Right lung (tissue), 10 donors: ENCODE results near the gene GPS2. TPM values are rescaled to one million over a fixed set of nuclear protein-coding genes. Genes with fewer than 3 reads are reported as not detected.
A peak's percentile ranks its signal among the peaks of the same experiment; 100 is the strongest.

Experiments used
- DNase-seq, 2 donors: peaks; one replicate each; pipeline ENCODE4 v3.0.0-alpha.2; 2013
- long read RNA-seq, 8 donors: transcript quantifications; one replicate each; lab custom pipeline, GENCODE V29; 2026
- polyA plus RNA-seq, 5 donors: library from polyadenylated mRNA; unstranded; fragments of 120-200 nt; gene quantifications; one replicate each; pipeline versions ENCODE4 v1.2.1 to v1.2.3, GENCODE V29; 2013; ENCODE audit warnings: inconsistent platforms in 1 of 5, low replicate concordance in 1 of 5; ENCODE audit not compliant: insufficient read length in 5 of 5, insufficient read depth in 1 of 5

The GPS2 gene, protein sequence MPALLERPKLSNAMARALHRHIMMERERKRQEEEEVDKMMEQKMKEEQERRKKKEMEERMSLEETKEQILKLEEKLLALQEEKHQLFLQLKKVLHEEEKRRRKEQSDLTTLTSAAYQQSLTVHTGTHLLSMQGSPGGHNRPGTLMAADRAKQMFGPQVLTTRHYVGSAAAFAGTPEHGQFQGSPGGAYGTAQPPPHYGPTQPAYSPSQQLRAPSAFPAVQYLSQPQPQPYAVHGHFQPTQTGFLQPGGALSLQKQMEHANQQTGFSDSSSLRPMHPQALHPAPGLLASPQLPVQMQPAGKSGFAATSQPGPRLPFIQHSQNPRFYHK
- polyA plus RNA-seq, result 10 to 100 TPM; 65.7 to 91.2 (median 81.3) TPM
- long read RNA-seq, donor 1, transcript GPS2-201 (11 exons, 1,379 nt), result major isoform, 14 of 360 reads
- long read RNA-seq, donor 1, transcript GPS2-202 (10 exons, 1,371 nt), result minor isoform, 13 of 360 reads
- long read RNA-seq, donor 1, partial matches to known transcripts, result 320 of 360 reads
- long read RNA-seq, donor 1, other reads (novel, unspliced or antisense), result 9 of 360 reads
- long read RNA-seq, donor 2, transcript GPS2-202 (10 exons, 1,371 nt), result minor isoform, 6 of 26 reads
- long read RNA-seq, donor 2, transcript GPS2-201 (11 exons, 1,379 nt), result major isoform, 9 of 26 reads
- long read RNA-seq, donor 2, partial matches to known transcripts, result 8 of 26 reads
- long read RNA-seq, donor 2, other reads (novel, unspliced or antisense), result 0 of 26 reads
- long read RNA-seq, donor 3, transcript GPS2-202 (10 exons, 1,371 nt), result major isoform, 9 of 19 reads
- long read RNA-seq, donor 3, partial matches to known transcripts, result 0 of 19 reads
- long read RNA-seq, donor 3, other reads (novel, unspliced or antisense), result 0 of 19 reads
- long read RNA-seq, donor 4, transcript GPS2-202 (10 exons, 1,371 nt), result major isoform, 5 of 9 reads
- long read RNA-seq, donor 4, partial matches to known transcripts, result 0 of 9 reads
- long read RNA-seq, donor 4, other reads (novel, unspliced or antisense), result 0 of 9 reads
- long read RNA-seq, donor 5, transcript GPS2-202 (10 exons, 1,371 nt), result major isoform, 11 of 457 reads
- long read RNA-seq, donor 5, transcript GPS2-201 (11 exons, 1,379 nt), result minor isoform, 8 of 457 reads
- long read RNA-seq, donor 5, partial matches to known transcripts, result 253 of 457 reads
- long read RNA-seq, donor 5, other reads (novel, unspliced or antisense), result 180 of 457 reads
- long read RNA-seq, donor 6, transcript GPS2-202 (10 exons, 1,371 nt), result major isoform, 19 of 381 reads
- long read RNA-seq, donor 6, transcript GPS2-201 (11 exons, 1,379 nt), result minor isoform, 5 of 381 reads
- long read RNA-seq, donor 6, partial matches to known transcripts, result 337 of 381 reads
- long read RNA-seq, donor 6, other reads (novel, unspliced or antisense), result 15 of 381 reads
- long read RNA-seq, donor 7, transcript GPS2-202 (10 exons, 1,371 nt), result minor isoform, 12 of 27 reads
- long read RNA-seq, donor 7, transcript GPS2-201 (11 exons, 1,379 nt), result major isoform, 14 of 27 reads
- long read RNA-seq, donor 7, partial matches to known transcripts, result 0 of 27 reads
- long read RNA-seq, donor 7, other reads (novel, unspliced or antisense), result 0 of 27 reads
- long read RNA-seq, donor 8, partial matches to known transcripts, result 0 of 9 reads
- long read RNA-seq, donor 8, other reads (novel, unspliced or antisense), result 0 of 9 reads

DNA sequence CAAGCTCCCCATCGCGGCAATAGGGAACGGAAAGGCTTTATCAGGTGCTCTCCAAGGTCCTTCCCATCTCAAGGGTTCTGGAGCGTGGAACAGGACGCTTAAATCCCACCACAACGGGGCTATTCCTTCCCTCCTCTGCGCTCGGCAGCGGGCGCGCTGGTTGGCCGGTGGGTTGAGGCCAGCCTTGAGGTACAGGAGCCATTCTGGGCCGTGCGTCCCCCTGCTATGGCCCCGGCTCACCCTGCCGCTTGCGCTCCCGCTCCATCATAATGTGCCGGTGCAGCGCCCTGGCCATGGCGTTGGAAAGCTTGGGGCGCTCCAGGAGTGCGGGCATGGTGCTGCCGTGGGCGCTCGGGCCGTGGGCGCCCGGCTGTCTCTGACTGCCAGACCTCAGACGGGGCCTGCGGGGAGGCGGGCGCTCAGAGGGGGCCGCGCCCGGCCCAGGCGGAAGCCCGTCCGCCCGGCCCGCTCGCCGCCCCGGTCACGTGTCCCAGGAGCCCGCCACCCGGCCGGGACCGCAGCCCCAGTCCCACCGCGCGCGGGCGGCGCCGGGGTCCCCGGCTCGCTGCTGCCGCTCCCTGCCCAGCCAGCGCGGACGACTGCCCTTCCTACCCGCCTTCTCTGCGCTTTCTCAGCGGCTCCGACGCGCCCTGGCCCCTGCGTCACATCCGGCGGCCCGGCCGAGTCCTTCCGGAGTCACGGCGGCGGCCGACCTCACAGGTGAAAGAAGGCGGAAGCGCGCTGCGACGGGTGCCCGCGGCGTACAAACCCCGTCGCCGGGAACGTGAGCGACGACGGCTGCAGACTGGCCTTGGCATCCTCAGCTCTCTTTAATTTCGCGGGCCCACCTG lies at the start of gene GPS2:
GPS2 (minus strand) TSS at position 642 of the 851 bp plus-strand sequence; CDS start at position 334, 308 bp downstream.
- peak; percentile 83 to 85 for DNase-seq

DNA sequence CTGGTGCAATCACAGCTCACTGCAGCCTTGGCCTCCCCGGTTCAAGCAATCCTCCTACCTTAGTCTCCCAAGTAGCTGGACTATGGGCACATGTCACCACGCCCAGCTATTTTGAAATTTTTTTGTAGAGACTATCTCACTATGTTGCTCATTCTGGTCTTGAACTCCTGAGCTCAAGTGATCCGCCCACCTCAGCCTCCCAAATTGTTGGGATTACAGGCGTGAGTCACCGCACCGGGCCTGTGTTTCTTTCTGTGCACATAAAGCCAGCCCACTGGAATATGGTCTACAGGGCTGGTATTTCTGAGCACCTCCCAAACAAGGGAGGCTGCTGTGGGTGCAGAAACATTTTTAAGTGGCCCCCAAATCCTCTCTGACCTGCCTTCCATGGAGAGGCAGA lies 48.2 kb upstream of the GPS2 start:
- DNase-seq, result no peak

DNA sequence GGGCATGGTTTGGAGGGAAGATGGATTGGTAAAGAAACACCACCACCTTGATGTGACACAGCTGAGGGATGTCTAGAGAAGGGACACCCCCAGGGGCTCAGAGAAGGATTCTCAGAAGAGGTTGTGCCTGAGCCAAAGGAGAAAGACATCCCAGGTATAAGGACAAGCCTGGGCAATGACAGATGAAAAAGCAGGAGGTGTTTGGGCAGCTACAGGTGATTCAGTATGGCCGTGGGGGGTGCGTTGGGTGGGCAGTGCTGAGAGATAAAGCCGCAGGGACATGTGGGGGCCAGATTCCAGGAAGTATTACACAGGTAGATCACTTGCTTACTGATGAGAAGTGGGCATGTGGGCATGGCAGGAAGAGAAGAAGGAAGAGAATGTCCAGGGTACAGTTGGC lies 46.7 kb upstream of the GPS2 start:
- DNase-seq, result no peak

DNA sequence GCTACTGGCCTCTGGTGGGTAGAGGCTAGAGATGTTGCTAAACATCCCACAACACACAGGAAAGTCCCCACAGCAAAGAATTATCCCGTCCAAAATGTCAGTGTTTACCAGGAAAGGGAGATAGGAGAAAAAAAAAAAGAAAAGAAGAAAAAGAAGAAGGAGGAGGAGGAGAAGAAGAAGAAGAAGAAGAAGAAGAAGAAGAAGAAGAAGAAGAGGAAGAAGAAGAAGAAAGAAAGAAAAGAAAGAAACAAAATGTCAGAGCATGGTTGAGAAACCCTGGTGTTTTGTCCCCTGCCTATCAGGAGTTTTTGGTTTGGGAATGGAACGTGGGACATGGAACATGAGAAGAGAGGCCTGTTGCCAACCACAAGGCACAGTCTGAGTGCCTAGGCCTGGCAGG lies 42.2 kb upstream of the GPS2 start:
- no peak for DNase-seq

DNA sequence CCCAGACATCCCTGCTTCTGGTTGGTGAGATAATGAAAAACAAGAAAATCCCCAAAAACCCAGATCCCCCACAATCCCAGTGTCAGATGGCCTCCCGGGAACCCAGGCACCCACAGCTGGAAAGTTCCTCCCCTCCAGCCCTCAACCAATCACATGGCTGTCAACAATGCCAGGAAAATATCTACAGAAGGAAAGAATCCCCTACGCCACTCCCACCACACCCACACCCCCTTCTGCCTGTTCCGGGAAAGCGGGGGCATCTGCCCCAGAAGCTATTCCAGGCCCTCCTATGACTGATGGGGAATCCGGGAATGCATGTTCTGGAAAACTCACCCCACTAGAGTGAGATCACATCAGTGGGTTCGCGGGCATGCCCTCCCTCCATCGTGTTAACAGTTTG lies 41.6 kb upstream of the GPS2 start:
- DNase-seq, result no peak

DNA sequence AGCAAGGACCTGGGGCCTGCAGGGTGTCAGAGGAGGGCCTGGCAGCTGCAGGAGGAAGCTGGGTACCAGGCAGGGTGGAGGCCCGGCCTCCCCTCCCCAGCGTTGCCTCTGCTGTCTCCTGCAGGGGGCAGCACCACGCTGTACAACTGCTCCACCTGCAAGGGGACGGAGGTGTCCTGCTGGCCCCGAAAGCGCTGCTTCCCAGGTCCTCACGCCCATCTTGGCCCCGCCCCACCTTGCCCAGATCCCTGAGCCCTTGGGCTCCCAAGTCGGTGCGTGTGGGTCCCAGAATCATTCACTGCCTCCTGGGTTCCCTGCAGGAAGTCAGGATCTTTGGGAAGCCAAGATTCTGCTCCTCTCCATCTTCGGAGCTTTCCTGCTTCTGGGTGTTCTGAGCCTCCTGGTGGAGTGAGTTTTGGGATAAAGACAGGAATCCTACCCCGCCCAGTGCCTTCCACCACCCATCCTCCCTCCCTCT lies 41.0 kb upstream of the GPS2 start:
- peak; percentile 44 to 59 for DNase-seq

DNA sequence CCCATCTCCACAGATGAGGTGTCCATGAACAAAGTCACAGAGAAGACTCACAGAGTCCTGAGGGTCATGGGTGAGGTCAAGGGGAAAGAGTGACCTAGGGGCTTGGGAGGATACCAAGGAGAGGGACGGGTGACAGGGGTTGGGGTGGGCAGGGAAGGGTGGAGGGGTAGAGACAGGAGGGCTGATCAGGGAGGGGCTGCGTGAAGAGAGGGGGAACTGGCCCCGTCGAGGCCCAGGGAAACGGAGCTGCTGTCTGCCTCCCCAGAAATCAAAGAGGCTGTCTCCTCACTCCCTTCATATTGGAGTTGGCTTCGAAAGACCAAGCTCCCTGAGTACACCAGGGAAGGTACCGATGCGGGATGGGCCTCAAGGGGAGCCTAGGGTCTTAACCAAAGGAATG lies 40.4 kb upstream of the GPS2 start:
- DNase-seq, result no peak

DNA sequence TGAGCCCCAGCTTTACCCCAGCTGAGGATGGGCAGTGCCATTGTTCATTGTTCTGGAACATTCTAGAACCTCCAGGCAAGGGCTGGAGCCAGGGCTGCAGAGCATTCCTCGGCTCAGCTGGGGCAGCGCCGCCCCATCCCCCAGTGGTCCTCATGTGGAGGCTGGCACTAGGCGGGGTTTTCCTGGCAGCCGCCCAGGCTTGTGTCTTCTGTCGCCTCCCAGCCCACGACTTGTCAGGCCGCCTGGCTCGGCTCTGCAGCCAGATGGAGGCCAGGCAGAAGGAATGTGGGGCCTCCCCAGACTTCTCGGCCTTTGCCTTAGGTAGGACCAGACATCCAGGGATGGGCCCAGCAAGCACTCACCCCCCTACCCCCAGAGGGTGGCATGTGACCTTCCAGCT lies 39.9 kb upstream of the GPS2 start, which contains the start of gene TMEM95:
TMEM95 (plus strand) TSS at position 104 of the 400 bp plus-strand sequence; CDS start at position 153, 49 bp downstream.
- DNase-seq, result peak in 1 of 2 donors; percentile 34

DNA sequence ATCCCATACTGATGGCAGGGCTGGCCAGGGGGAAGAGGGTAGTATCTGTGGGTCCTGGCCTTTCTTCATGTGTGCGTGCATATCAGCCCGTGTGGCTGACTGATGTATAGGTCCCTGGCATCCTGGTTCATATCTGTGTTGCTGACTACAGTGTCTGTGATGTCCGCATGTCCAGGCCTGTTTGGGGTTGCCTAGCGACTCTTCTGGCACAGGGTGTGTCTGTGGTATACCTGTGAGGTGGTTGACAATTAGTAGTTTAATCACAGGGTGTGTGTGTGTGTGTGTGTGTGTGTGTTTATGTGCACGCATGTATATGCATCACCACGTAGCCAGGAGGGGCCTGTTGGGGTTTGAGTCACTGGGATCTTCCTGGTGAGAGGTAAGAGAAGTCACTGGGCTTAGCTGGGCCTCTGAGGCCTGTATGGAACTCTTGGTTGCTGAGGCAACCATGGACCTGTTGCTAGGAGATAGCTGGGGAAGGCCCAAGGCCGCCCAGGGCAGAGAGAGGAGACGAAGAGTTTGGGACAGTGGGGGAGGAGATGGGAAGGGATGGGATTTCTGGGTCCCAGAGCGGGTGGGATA lies 39.2 kb upstream of the GPS2 start:
- DNase-seq, result no peak

DNA sequence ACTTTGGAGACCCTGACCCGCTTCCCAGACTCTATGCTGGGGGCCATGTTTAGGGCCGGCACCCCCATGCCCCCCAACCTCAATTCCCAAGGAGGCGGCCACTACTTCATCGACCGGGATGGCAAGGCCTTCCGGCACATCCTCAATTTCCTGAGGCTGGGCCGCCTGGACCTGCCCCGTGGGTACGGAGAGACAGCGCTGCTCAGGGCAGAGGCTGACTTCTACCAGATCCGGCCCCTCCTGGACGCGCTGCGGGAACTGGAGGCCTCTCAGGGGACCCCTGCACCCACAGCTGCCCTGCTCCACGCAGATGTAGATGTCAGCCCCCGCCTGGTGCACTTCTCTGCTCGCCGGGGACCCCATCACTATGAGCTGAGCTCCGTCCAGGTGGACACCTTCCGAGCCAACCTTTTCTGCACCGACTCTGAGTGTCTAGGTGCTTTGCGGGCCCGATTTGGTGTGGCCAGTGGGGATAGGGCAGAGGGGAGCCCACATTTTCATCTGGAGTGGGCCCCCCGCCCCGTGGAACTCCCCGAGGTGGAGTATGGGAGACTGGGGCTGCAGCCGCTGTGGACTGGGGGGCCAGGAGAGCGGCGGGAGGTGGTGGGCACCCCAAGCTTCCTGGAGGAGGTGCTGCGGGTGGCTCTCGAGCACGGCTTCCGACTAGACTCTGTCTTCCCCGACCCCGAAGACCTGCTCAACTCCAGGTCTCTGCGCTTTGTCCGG lies 37.9 kb upstream of the GPS2 start:
- no peak for DNase-seq

DNA sequence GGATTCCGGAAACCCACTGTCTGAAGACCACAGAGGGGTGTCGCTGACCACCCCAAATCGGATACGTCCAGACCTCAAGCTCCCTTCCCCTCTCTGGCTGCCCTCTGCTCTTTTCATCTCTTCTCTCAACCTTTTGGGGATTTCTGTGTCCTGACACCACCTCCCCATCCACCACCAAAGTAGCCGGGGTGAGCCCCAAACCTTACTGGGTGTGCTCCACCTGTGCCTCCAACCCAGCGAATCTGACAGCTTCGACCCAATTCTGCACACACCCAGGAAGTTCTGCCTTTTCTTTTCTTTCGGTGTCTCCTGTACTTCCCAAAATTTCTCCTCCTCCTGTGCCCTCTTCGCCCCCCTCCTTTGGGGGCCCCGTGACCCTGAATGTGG lies 37.3 kb upstream of the GPS2 start:
- no peak for DNase-seq

DNA sequence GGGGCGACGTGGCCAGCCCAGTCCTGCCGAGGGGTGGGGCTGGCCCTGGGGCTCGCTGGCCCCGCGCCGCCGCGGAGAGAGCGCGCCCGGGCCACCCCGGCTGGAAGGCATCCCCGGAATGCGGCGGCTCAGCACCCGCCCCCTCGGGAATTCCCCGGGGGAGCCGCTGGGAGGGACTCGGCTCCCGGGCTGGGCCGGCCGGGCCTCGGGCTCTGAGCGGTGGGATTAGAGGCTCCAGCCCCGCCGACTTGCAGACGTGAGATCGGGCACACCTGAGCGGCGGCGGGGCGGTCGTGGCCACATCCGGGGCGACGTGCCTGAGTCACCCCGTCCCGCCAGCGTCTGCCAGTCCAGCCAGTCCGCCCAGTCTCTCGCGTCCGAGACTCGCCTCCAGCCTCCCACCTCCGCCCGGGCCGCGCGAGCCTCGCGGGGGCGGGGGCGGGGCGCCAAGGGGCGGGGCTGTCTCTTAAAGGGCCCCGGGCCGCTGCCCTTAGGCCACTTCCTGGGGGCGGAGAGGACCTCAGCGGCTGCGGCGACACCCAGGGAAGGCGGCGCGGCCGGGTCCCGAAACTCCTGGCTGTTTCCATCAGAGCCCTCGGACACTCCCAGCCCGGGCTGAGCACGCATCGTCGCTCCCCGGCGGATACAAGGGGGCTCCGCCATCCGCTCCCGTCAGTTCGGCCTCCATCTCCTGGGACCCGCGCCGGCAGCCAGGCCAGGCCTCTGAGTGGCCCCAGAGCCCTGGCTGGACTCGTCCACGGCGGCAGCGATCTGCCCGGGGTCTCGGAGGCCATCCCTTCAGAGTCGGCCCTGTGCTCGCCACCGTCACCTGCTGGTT lies 36.7 kb upstream of the GPS2 start, which contains the start of gene KCTD11:
KCTD11 (plus strand) TSS at position 498 of the 838 bp plus-strand sequence.
- peak; percentile 86 to 90 for DNase-seq

DNA sequence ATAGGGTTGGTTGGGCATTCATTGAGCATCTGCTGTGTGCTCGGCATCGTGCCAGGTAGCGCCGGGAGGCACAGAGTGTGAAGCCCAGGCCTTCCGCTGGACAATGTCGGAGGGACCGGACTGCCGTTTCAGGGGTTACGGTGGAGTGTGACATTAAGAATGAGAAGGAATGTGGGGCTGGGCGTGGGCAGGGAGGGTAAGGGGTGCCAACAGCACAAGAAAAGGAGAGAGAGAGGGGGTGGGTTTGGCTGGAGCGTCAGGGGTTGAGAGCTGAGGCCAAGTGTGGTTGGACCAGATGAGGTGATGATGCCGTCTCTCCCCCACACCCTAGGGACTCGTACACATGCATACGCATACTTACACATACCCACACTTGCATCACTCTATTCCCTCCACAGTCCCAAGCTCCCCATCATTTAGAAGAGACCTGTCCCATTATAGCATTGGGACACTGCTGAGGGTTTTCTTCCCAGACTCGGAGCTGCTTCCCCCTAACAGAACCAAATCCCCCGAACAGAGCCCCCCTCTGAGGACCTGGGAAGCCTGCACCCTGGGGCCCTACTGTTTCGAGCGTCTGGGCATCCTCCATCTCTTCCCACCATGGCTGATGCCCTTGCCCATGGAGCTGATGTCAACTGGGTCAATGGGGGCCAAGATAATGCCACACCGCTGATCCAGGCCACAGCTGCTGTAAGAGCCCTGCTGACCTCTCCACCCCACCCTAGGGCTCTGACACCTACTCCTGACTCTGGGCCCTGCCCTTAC lies 33.5 kb upstream of the GPS2 start:
- DNase-seq, result no peak

DNA sequence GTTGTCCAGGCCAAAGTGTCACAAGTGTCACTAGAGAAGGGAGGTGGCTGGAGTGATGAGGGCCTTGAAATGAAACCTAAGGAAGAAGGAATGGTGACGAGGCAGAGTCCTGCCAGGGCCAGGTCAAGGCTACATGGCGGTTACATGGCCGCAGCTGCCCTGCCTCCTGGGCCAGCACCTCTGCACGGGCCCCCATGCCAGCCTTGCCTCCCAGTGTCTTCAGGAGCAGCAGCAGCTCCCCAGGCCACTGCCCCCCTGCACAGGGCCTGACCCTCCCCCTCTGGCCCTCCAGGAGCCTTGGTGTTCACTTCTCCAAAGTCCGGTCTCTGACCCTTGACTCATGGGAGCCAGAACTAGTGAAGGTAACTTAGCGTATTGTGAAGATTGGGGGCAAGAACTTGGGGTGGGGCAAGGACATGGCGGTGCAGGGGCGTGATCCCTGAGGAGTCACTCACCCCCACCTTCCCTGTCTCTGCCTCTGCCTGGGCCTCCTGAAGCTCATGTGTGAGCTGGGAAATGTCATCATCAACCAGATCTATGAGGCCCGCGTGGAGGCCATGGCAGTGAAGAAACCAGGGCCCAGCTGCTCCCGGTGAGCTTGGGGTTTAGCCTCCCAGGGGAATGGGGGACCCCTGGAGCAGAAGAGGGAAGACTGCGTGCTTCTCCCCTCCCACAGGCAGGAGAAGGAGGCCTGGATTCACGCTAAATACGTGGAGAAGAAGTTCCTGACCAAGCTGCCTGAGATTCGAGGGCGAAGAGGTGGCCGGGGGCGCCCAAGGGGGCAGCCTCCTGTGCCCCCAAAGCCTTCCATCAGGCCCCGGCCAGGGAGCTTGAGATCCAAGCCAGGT lies 32.7 kb upstream of the GPS2 start:
- DNase-seq, result no peak

DNA sequence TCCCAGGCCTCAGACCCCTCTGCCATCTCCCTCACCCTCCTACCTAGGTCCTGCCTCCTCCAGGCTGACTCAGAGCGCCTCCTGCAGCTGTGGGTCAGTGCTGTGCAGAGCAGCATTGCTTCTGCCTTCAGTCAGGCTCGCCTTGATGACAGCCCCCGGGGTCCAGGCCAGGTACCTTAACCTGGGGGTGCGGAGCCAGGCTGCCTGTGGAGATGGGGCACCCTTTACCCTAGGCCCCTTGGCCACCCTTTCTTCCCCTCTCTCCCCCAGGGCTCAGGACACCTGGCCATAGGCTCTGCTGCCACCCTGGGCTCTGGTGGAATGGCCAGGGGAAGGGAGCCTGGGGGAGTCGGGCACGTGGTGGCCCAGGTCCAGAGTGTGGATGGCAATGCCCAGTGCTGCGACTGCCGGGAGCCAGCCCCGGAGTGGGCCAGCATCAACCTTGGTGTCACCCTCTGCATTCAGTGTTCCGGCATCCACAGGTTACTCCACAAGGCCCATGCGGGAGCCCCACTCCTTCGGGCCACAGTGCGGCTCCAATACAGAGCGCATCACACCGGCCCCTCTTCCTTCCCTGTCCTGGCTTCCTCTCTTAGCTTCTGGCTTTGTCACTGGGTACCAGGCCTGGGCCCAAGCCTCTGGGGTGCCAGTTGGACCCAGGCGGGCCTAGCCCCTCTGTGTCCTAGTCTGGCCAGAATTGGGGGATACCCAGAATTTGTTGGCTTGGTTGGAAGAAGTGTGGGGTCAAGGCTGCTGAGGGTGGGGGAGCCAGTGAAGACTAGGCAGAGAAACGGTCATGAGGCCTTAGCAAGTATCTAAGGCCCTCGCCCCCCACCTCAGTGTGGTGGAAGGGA lies 31.8 kb upstream of the GPS2 start:
- DNase-seq, result no peak
